ENCODE results near the gene IL23A.

IL23A gene

GRCh38 chr12:56385873-56386272, 47.2 kb downstream of the IL23A start:
- Histone ChIP-seq H3K9me3 (ENCODE audit: control extremely low read depth in 1 of 5, control insufficient read depth in 4 of 5, insufficient read depth in 2 of 5, low read depth in 1 of 5, low read length in 4 of 5) (no peaks in the 10 kb centered on the region), H3K36me3 (ENCODE audit: control insufficient read depth in 4 of 4, insufficient read depth in 4 of 4, low read length in 3 of 4) (no peaks in the 10 kb centered on the region), H3K4me3 (ENCODE audit: control insufficient read depth in 1 of 7, extremely low read depth in 1 of 7, insufficient read depth in 4 of 7, low read depth in 2 of 7, low read length in 6 of 7) (no peak overlapping the region), H3K27ac (ENCODE audit: insufficient read depth in 1 of 2, low read depth in 1 of 2, low read length in 2 of 2, poor library complexity in 1 of 2, severe bottlenecking in 2 of 2) (no peak overlapping the region), H3K27me3 (replicated peaks in 2 of 5; ENCODE audit: control insufficient read depth in 4 of 5, insufficient read depth in 5 of 5, low read length in 4 of 5) (no peaks in the 10 kb centered on the region), H3K4me1 (ENCODE audit: control extremely low read depth in 1 of 4, control insufficient read depth in 4 of 4, insufficient read depth in 4 of 4, low read length in 3 of 4) (no peaks in the 10 kb centered on the region)
- ChIA-PET CTCF (interaction anchor here (1.2 kb wide), 1 partner anchor 47 kb away, joined by 3 read pairs; no protein-coding TSS in a partner anchor), POLR2A (no interaction called here)
- DNase-seq = no peak
- no CpG with 5 or more reads among the region's 1 CpG for WGBS (ENCODE audit: insufficient coverage)

- DNase-seq = no peak
- ChIA-PET CTCF (no interaction called here), POLR2A (no interaction called here)
- H3K9me3 ChIP-seq (ENCODE audit: control extremely low read depth in 1 of 5, control insufficient read depth in 4 of 5, insufficient read depth in 2 of 5, low read depth in 1 of 5, low read length in 4 of 5) = peaks cover 0 to under 1% (median 0%) of the 10 kb centered on the region in 5 experiments
- 100% methylated on average over 2 of the region's 7 CpGs for WGBS (ENCODE audit: insufficient coverage)
- no peak overlapping the region for H3K4me3 ChIP-seq (ENCODE audit: control insufficient read depth in 1 of 7, extremely low read depth in 1 of 7, insufficient read depth in 4 of 7, low read depth in 2 of 7, low read length in 6 of 7)
- H3K36me3 ChIP-seq (ENCODE audit: control insufficient read depth in 4 of 4, insufficient read depth in 4 of 4, low read length in 3 of 4) = no peaks in the 10 kb centered on the region
- H3K27ac ChIP-seq (ENCODE audit: insufficient read depth in 1 of 2, low read depth in 1 of 2, low read length in 2 of 2, poor library complexity in 1 of 2, severe bottlenecking in 2 of 2) = no peak overlapping the region
- no peaks in the 10 kb centered on the region for H3K27me3 ChIP-seq (replicated peaks in 2 of 5; ENCODE audit: control insufficient read depth in 4 of 5, insufficient read depth in 5 of 5, low read length in 4 of 5)
- H3K4me1 ChIP-seq (ENCODE audit: control extremely low read depth in 1 of 4, control insufficient read depth in 4 of 4, insufficient read depth in 4 of 4, low read length in 3 of 4) = no peaks in the 10 kb centered on the region
Measured at GRCh38 chr12:56387152-56387736, 48.6 kb downstream of the IL23A start.

GRCh38 chr12:56389412-56389811, 50.7 kb downstream of the IL23A start:
- no peak for DNase-seq
- WGBS (ENCODE audit: insufficient coverage) = 100% methylated on average over 4 of the region's 5 CpGs
- H3K27me3 ChIP-seq (replicated peaks in 2 of 5; ENCODE audit: control insufficient read depth in 4 of 5, insufficient read depth in 5 of 5, low read length in 4 of 5) = no peaks in the 10 kb centered on the region
- peaks cover 0 to 3% (median 0%) of the 10 kb centered on the region in 5 experiments for H3K9me3 ChIP-seq (ENCODE audit: control extremely low read depth in 1 of 5, control insufficient read depth in 4 of 5, insufficient read depth in 2 of 5, low read depth in 1 of 5, low read length in 4 of 5)
- H3K4me1 ChIP-seq (ENCODE audit: control extremely low read depth in 1 of 4, control insufficient read depth in 4 of 4, insufficient read depth in 4 of 4, low read length in 3 of 4) = no peaks in the 10 kb centered on the region
- ChIA-PET CTCF (interaction anchor here (0.5 to 0.8 kb wide), 2 partner anchors 34 to 39 kb away, joined by 3 read pairs; no protein-coding TSS in a partner anchor), POLR2A (no interaction called here)
- no peak overlapping the region for H3K4me3 ChIP-seq (ENCODE audit: control insufficient read depth in 1 of 7, extremely low read depth in 1 of 7, insufficient read depth in 4 of 7, low read depth in 2 of 7, low read length in 6 of 7)
- H3K36me3 ChIP-seq (ENCODE audit: control insufficient read depth in 4 of 4, insufficient read depth in 4 of 4, low read length in 3 of 4) = no peaks in the 10 kb centered on the region
- H3K27ac ChIP-seq (ENCODE audit: insufficient read depth in 1 of 2, low read depth in 1 of 2, low read length in 2 of 2, poor library complexity in 1 of 2, severe bottlenecking in 2 of 2) = no peak overlapping the region
